HCT116 (cell line): ENCODE data around the gene ADAMTS4.

Experiments used
- CTCF ChIP-seq, 3 experiments: fragments of 200-600 bp in 1 of 3; sonication (generic) in 1 of 3; IDR thresholded peaks in 2 of 3; conservative IDR thresholded peaks in 1 of 3; 2 replicates each; pipeline ENCODE4 v1.5.1; 2012 to 2017; ENCODE audit warnings: low read depth in 2 of 3, low read length in 2 of 3, antibody characterized with exemption in 1 of 3, borderline replicate concordance in 1 of 3, control low read depth in 1 of 3, mild to moderate bottlenecking in 1 of 3, mixed read lengths in 1 of 3, mixed run types in 1 of 3, moderate library complexity in 1 of 3; ENCODE audit not compliant: insufficient read depth in 1 of 3
- EZH2 ChIP-seq: fragments of 200-600 bp; sonication (generic); IDR thresholded peaks from 2 replicates; pipeline ENCODE4 v1.6.1; 2017; ENCODE audit warnings: antibody characterized with exemption, mixed run types
- EZH2phosphoT487 ChIP-seq: fragments of 200-600 bp; IDR thresholded peaks from 2 replicates; pipeline ENCODE4 v1.6.1; 2018; ENCODE audit warnings: antibody characterized with exemption, borderline replicate concordance
- JUND ChIP-seq: IDR thresholded peaks from 2 replicates; pipeline ENCODE4 v1.6.1; 2012
- POLR2AphosphoS5 ChIP-seq: IDR thresholded peaks from 2 replicates; pipeline ENCODE4 v1.6.1; 2011; ENCODE audit warnings: mild to moderate bottlenecking, low read depth, low read length, moderate library complexity
- ZFX ChIP-seq: fragments of 450-650 bp; IDR thresholded peaks from 2 replicates; pipeline ENCODE4 v1.6.1; 2017

DNA sequence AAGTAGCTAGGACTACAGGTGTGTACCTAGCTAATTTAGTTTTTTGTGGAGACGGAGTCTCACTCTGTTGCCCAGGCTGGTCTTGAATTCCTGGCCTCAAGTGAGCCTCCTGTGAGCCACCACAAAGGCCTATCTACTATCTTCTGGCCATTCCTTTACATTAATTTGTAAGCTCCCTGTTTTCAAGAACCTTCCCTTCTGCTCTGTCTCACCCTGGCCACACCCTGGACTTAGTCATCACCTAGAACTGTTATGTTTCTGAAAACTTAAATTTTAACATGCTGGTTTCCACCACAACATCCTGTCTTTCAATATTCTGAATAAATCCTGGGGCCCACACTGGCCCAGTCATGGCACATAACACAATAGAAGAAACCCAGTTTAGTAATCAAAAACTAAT, 16.6 kb downstream of the ADAMTS4 start:
- TF ChIP-seq CTCF (IDR thresholded peaks at IDR 0.05 in 2 of 3, conservative IDR thresholded peaks at IDR 0.05 in 1 of 3; ENCODE audit: borderline replicate concordance in 1 of 3, insufficient read depth in 1 of 3, low read depth in 2 of 3, low read length in 2 of 3) (no peak), JUND (no peak), EZH2 (no peak), EZH2phosphoT487 (no peak), ZFX (no peak), POLR2AphosphoS5 (no peak)
